Endothelial cell (in vitro differentiated cells): ENCODE results near the gene ADAM30. TPM values are rescaled to one million over a fixed set of nuclear protein-coding genes. Genes with fewer than 3 reads are reported as not detected.

Experiments used
- DNase-seq: peaks from one replicate; pipeline ENCODE4 v3.0.0; 2021; ENCODE audit warnings: low spot score
- H3K27ac Mint-ChIP-seq: one replicate; pipeline ENCODE4 v1.8.0; 2021; ENCODE audit warnings: mixed read lengths, inconsistent platforms; ENCODE audit not compliant: unreplicated experiment
- H3K27me3 Mint-ChIP-seq: one replicate; pipeline ENCODE4 v1.8.0; 2021; ENCODE audit warnings: mild to moderate bottlenecking, moderate library complexity, mixed read lengths, inconsistent platforms; ENCODE audit not compliant: unreplicated experiment
- H3K36me3 Mint-ChIP-seq: one replicate; pipeline ENCODE4 v1.8.0; 2021; ENCODE audit warnings: mild to moderate bottlenecking, low read depth, mixed read lengths, inconsistent platforms; ENCODE audit not compliant: unreplicated experiment
- H3K4me1 Mint-ChIP-seq: one replicate; pipeline ENCODE4 v1.8.0; 2021; ENCODE audit warnings: mild to moderate bottlenecking, mixed read lengths, inconsistent platforms; ENCODE audit not compliant: unreplicated experiment
- H3K4me3 Mint-ChIP-seq: one replicate; pipeline ENCODE4 v1.8.0; 2021; ENCODE audit warnings: mild to moderate bottlenecking, mixed read lengths, inconsistent platforms; ENCODE audit not compliant: unreplicated experiment
- H3K9me3 Mint-ChIP-seq: one replicate; pipeline ENCODE4 v1.8.0; 2021; ENCODE audit warnings: mixed read lengths, inconsistent platforms; ENCODE audit not compliant: unreplicated experiment
- total RNA-seq: library from RNA; stranded (reverse); fragmentation: NEBNext Ultra II Directional; extraction: Animal tissue kit (Norgen Biotek cat#: 25700); gene quantifications from one replicate; pipeline ENCODE4 v1.2.1, GENCODE V29; 2021; ENCODE audit not compliant: unreplicated experiment
- TF ChIP-seq, protein P1 (sequence below): fragments of 200-600 bp; sonication (generic); IDR thresholded peaks from one replicate; pipeline ENCODE4 v1.5.0; 2021; ENCODE audit warnings: antibody characterized with exemption; ENCODE audit not compliant: unreplicated experiment

Gene ADAM30
- total RNA-seq, 1 donor from 2014 or later, result not detected

- H3K36me3 Mint-ChIP-seq, result peaks cover 22% of the 10 kb centered on the region
- peaks cover 12% of the 10 kb centered on the region for H3K4me1 Mint-ChIP-seq
- H3K27ac Mint-ChIP-seq, result no peak overlapping the region
- TF ChIP-seq, protein P1, sequence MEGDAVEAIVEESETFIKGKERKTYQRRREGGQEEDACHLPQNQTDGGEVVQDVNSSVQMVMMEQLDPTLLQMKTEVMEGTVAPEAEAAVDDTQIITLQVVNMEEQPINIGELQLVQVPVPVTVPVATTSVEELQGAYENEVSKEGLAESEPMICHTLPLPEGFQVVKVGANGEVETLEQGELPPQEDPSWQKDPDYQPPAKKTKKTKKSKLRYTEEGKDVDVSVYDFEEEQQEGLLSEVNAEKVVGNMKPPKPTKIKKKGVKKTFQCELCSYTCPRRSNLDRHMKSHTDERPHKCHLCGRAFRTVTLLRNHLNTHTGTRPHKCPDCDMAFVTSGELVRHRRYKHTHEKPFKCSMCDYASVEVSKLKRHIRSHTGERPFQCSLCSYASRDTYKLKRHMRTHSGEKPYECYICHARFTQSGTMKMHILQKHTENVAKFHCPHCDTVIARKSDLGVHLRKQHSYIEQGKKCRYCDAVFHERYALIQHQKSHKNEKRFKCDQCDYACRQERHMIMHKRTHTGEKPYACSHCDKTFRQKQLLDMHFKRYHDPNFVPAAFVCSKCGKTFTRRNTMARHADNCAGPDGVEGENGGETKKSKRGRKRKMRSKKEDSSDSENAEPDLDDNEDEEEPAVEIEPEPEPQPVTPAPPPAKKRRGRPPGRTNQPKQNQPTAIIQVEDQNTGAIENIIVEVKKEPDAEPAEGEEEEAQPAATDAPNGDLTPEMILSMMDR, result no peak
- H3K27me3 Mint-ChIP-seq, result no peaks in the 10 kb centered on the region
- H3K4me3 Mint-ChIP-seq, result peak overlapping the region; percentile 9
- DNase-seq, result no peak
- no peaks in the 10 kb centered on the region for H3K9me3 Mint-ChIP-seq
Observed at GRCh38 chr1:119924948-119925898, 28.9 kb upstream of the ADAM30 start.

DNA sequence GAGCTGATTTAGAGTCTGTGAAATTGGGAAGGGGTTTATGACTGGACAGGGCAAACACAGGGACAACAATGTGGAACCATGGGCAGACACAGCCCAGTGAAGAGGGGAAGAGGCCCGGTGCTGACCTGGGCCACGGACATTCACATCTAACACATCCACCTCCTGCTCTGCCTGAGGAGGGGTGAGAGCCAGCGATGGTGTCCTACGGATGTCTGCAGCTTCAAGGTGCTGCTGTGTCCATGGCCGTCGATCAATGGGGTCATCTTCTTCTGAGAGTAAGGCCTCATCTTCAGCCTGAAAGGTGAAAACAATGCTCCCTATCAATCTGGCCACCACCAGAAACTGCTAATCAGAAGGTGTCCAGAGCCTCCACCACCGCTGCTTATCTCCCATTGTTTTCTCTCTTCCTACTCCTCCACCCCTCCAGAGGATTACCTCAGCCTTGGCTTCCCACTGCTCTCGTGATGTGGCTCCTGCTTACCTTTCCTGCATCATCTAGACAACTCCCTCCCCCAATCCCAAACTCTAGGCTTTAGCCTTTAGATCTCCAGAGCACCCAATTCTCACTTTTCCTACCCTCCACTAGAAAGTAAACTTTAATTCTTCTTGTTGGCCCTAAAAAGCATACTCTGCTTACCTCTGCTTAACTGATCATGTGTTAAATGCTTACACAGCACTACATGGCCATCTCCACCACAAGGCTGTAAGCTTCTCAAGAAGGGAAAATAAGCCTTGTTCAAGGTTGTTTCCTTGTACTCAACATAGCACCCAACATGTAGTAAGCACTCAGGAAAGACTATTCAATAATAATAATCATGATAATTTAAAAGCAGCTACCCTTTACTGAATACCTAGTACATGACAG is 24.0 kb upstream of the ADAM30 start:
- Mint-ChIP-seq H3K4me1 (peaks cover 18% of the 10 kb centered on the region), H3K27me3 (no peaks in the 10 kb centered on the region), H3K27ac (no peak overlapping the region), H3K4me3 (peak overlapping the region; percentile 5), H3K36me3 (peaks cover 38% of the 10 kb centered on the region), H3K9me3 (no peaks in the 10 kb centered on the region)
- TF ChIP-seq, protein P1, result no peak
- no peak for DNase-seq

- TF ChIP-seq, protein P1, result no peak
- H3K27me3 Mint-ChIP-seq, result no peaks in the 10 kb centered on the region
- no peaks in the 10 kb centered on the region for H3K9me3 Mint-ChIP-seq
- no peak for DNase-seq
- peaks cover 18% of the 10 kb centered on the region for H3K4me1 Mint-ChIP-seq
- no peak overlapping the region for H3K27ac Mint-ChIP-seq
- no peak overlapping the region for H3K4me3 Mint-ChIP-seq
- H3K36me3 Mint-ChIP-seq, result peaks cover 35% of the 10 kb centered on the region
Observed at GRCh38 chr1:119919241-119919640, 22.9 kb upstream of the ADAM30 start.

GRCh38 chr1:119918301-119918700 is 22.0 kb upstream of the ADAM30 start:
- peaks cover 18% of the 10 kb centered on the region for H3K4me1 Mint-ChIP-seq
- TF ChIP-seq, protein P1, result no peak
- H3K27ac Mint-ChIP-seq, result no peak overlapping the region

More at GRCh38 chr1:119918301-119918700, 22.0 kb upstream of the ADAM30 start:
- Mint-ChIP-seq H3K36me3 (peaks cover 35% of the 10 kb centered on the region), H3K4me3 (no peak overlapping the region), H3K27me3 (no peaks in the 10 kb centered on the region), H3K9me3 (no peaks in the 10 kb centered on the region)
- DNase-seq, result no peak
